Mucosa of descending colon (tissue), 3 donors: Measurements from ENCODE around the gene KCNK2. TPM values are rescaled to one million over a fixed set of nuclear protein-coding genes. Genes with fewer than 3 reads are reported as not detected.

Experiments
- ATAC-seq: fragments of 200-7000 bp; cut with Tn5 transposase; one replicate; pipeline ENCODE4 v1.9.1; 2020; ENCODE audit warnings: mild to moderate bottlenecking, moderate library complexity
- DNase-seq, 3 donors: peaks; one replicate each; pipeline ENCODE4 v3.0.0-alpha.2; 2020
- H3K36me3 ChIP-seq: fragments of 200-600 bp; one replicate; pipeline ENCODE4 v1.8.0; 2021; ENCODE audit warnings: low read depth, mild to moderate bottlenecking
- H3K4me1 ChIP-seq: fragments of 200-600 bp; one replicate; pipeline ENCODE4 v1.8.0; 2021; ENCODE audit warnings: low read depth, mild to moderate bottlenecking
- H3K4me3 ChIP-seq: fragments of 200-600 bp; one replicate; pipeline ENCODE4 v1.8.0; 2021; ENCODE audit warnings: mild to moderate bottlenecking
- H3K9me3 ChIP-seq: fragments of 200-600 bp; one replicate; pipeline ENCODE4 v1.8.0; 2021; ENCODE audit warnings: mild to moderate bottlenecking
- intact Hi-C, 2 donors: fragments of 100-400 bp; cut with DNase I in 1 of 2; cut with micrococcal nuclease in 1 of 2; formaldehyde crosslinking; loops; one replicate each; pipeline versions ENCODE4 v1.11.0 to v1.11.1; 2022; cut with DNase I, micrococcal nuclease
- total RNA-seq, 3 donors: library from RNA; stranded (reverse); fragmentation: NEBNext Ultra II Directional in 2 of 3; extraction: Animal tissue kit (Norgen Biotek cat#: 25700) in 2 of 3; gene quantifications; one replicate each; pipeline versions ENCODE4 v1.2.1 to v1.2.4, GENCODE V29; 2021 to 2023
- TF ChIP-seq, protein P1 (sequence below): fragments of 200-600 bp; IDR thresholded peaks from one replicate; pipeline ENCODE4 v1.8.0; 2022; ENCODE audit warnings: antibody characterized with exemption, mild to moderate bottlenecking
- donor health status: DM: no; HTN: no; CAD: no; lungs with moderate emphysema.
- donor health status: DM: no; HTN: no; CAD: no.
- donor health status: DM: no; HTN: yes; CAD: no.

KCNK2 gene
- total RNA-seq, 3 donors from 2014 or later = 0.34 to 1.6 (median 0.43) TPM

DNA sequence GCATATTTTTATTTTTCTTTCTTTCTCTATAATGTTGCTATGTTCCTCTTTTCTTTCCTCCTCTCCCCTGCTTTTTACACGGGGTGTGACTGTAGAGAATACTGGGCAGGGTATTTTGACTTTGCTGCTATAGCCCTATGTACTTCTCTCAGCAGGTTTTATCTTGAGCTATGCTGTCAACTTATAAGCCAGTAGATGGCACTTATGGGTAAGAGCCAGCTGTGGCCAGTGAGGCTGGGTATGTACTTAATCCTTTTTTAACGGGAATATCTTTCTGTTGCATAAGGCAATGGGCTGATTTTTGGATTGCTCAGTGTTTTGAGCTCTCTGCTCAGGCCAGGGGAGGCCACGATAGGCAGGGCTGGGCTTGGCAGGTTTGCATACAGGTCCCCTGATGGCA, 99.0 kb downstream of the KCNK2 start:
- intact Hi-C loops = no loop called here
- TF ChIP-seq, protein P1, sequence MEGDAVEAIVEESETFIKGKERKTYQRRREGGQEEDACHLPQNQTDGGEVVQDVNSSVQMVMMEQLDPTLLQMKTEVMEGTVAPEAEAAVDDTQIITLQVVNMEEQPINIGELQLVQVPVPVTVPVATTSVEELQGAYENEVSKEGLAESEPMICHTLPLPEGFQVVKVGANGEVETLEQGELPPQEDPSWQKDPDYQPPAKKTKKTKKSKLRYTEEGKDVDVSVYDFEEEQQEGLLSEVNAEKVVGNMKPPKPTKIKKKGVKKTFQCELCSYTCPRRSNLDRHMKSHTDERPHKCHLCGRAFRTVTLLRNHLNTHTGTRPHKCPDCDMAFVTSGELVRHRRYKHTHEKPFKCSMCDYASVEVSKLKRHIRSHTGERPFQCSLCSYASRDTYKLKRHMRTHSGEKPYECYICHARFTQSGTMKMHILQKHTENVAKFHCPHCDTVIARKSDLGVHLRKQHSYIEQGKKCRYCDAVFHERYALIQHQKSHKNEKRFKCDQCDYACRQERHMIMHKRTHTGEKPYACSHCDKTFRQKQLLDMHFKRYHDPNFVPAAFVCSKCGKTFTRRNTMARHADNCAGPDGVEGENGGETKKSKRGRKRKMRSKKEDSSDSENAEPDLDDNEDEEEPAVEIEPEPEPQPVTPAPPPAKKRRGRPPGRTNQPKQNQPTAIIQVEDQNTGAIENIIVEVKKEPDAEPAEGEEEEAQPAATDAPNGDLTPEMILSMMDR = no peak
- no peaks in the 10 kb centered on the region for H3K36me3 ChIP-seq
- H3K4me3 ChIP-seq = no peak overlapping the region
- H3K4me1 ChIP-seq = no peaks in the 10 kb centered on the region
- ATAC-seq (no peak), DNase-seq (no peak)
- H3K9me3 ChIP-seq = peaks cover 10% of the 10 kb centered on the region

DNA sequence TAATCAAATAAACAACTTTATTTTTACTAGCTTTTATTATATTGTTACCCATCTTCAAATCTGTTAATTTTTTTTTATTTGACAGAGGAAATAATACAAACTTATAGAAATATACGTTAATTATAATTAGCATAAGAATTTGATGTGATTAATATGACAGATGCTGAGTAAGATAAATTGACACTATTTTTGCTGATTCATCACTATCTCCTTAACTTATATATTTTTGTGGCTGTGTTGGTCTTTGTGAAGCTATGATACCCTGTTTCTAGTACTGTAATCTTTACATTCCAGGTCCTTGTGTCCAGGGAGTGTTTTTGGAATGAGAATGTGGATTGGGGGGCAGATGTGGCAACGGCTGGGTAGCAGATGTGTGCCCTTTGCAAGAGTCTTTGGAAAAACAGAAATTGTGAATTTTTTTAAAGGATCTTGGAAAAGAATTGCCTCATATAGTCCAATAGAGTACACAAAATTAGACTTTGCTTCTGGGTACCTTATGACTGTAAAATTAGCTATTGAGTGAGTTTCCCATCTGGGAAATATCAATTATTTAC, 102.6 kb downstream of the KCNK2 start:
- TF ChIP-seq, protein P1 = no peak
- DNase-seq (no peak), ATAC-seq (no peak)
- Histone ChIP-seq H3K36me3 (no peaks in the 10 kb centered on the region), H3K4me1 (no peaks in the 10 kb centered on the region), H3K4me3 (no peak overlapping the region), H3K9me3 (peaks cover 10% of the 10 kb centered on the region)
- intact Hi-C loops = no loop called here

DNA sequence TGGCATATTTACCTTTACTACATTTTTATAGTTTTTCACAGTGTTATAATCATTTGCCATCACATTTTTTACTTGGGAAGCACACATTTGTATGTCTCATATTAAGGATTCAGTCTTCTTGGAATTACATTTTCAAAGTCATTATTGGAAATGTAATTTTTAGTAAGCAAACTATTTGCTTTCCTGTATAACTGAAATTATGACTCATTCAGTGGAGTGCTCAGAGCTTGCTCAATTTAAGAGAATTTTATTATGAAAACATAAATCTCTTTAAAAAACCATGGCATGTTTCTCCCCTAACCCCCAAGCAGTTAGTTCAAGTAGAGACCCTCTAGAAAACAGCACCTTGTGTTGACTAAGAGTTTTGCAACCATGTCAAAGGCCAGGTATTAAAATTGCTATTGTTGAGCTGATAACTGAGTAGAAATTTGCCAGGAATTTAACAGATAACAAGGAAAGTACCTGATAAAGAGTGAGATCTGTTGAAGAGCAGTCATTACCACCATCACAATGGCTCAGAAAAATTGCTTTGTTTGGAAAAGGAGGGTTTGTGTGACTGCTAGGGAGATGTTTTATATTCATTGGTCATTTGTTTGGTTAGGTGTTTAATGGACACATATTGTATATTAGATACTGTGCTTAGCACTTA, 105.9 kb downstream of the KCNK2 start:
- TF ChIP-seq, protein P1 = no peak
- intact Hi-C loops = no loop called here
- no peak overlapping the region for H3K4me3 ChIP-seq
- no peak for DNase-seq
- no peaks in the 10 kb centered on the region for H3K9me3 ChIP-seq
- no peaks in the 10 kb centered on the region for H3K36me3 ChIP-seq
- H3K4me1 ChIP-seq = no peaks in the 10 kb centered on the region
- ATAC-seq = no peak

DNA sequence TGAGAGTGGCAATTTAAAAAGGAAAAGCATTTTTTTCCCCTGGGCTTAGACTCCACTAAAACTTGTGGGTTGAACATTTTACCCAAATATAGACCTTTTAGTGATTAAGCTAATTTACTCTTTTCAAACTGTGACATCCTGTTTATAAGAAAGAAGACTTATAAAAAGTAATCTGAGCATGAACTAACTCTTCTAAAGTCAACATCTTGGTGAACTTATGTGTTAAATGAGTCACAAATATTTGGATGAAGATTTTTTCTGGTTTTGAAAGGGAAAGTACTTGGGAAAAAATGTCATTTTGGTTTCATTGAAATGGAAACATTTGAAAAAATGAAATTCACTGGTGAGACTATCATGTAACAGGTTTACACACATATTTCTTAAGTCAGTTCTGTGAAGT, 109.8 kb downstream of the KCNK2 start:
- Histone ChIP-seq H3K36me3 (no peaks in the 10 kb centered on the region), H3K4me1 (no peaks in the 10 kb centered on the region), H3K9me3 (no peaks in the 10 kb centered on the region), H3K4me3 (no peak overlapping the region)
- ATAC-seq = no peak
- no peak for DNase-seq
- TF ChIP-seq, protein P1 = no peak
- intact Hi-C loops = no loop called here

DNA sequence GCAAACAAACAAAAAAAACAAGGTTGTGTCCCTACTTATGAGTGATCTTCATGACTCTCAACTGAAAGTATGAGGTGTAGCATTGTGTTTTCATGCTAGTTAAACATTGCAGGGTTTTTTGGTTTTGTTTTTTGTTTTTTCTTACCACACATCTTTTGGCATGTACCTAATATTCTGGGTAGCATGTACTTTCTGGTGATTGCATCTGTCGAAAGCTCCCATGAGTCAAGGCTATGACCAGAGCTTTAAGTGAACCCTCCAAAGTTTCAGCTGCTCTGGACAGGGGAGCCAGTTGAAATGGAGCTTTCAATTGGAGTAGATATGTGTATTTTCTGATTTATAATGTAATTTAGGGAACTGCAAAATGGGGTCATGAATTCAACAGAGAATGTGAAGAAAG, 115.5 kb downstream of the KCNK2 start:
- ATAC-seq (no peak), DNase-seq (no peak)
- intact Hi-C loops = no loop called here

More for the DNA sequence above, 115.5 kb downstream of the KCNK2 start:
- Histone ChIP-seq H3K36me3 (no peaks in the 10 kb centered on the region), H3K4me3 (no peak overlapping the region), H3K4me1 (no peaks in the 10 kb centered on the region), H3K9me3 (no peaks in the 10 kb centered on the region)
- TF ChIP-seq, protein P1 = no peak
